GM19238 (cell line): ENCODE results near the gene TLK1.
"Not testable (repeated sequence)": the region's sequence is repeated elsewhere in the genome, so short reads cannot be mapped to it uniquely, and the experiment has no call there.

Experiments
- DNase-seq: peaks from one replicate; pipeline ENCODE4 v3.0.0; 2011; ENCODE audit warnings: low spot score; ENCODE audit not compliant: insufficient read length

TLK1 gene

DNA sequence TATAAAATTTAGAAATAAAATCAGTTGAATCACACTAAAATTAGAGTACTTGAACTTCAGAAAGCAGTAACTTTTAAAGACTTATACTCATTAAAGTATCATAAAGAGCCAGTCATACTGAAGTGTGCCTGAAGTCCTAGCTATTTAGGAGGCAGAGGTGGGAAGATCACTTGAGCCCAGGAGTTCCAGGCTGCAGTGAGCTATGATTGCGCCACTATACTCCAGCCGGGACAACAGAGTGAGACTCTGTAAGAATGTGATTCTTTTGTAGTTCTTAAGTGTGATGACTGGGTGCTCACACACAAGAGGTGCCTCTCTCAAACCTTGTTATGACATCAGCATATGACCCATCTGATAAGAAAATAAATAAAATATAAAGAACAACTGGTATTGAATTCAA lies 14.6 kb downstream of the TLK1 start:
- no peak for DNase-seq

DNA sequence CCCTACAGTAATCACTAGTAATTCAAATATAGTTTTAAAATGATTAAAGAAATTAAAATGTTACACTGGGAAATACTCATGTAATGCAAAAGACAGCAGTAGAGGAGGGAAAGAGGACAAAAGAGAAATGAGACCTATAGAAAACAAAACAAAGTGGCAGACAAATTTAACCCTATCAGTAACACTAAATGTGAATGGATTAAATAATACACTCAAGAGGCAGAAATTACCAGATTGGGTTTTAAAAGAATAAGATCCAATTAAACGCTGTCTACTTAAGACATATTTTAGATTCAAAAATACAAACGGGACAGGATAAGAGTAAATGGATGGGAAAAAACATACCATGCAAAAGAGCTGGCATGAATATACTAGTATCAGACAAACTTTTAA lies 17.0 kb downstream of the TLK1 start:
- no peak for DNase-seq

DNA sequence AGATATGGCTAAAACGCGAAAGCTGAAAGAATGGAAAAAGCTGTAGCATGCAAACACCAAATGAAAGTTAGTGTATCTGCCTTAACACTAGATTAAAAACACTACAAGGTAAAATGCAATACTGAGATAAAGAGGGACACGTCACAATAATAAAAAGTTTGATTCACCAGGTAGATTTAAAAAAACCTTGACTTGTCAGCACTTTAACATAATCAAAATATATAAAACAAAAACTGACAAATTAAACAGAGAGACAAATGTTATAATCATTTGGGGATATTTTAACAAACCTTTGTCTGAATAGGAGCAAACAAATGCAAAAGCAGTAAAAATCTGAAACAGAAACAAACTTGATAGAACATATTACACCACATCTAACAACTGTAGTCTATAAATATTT lies 18.3 kb downstream of the TLK1 start:
- DNase-seq: no peak

- no peak for DNase-seq
These were observed 19.4 kb downstream of the TLK1 start for GRCh38 chr2:171141320-171141719.

DNA sequence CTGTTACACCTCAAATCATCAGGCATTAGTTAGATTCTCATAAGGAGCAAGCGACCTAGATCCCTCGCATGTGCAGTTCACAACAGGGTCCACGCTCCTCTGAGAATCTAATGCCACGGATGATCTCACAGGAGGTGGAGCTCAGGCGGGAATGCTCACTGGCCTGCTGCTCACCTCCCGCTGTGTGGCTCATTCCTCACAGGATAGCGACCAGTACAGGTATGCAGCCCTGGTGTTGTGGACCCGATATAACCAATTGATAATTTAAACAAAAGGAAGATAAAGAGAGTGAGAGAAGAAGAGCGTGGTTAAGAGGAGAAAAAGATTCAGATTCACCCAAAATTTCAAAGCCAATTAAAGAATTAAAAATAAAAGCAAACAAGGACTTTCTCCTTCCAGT lies 20.8 kb downstream of the TLK1 start:
- DNase-seq: no peak

DNA sequence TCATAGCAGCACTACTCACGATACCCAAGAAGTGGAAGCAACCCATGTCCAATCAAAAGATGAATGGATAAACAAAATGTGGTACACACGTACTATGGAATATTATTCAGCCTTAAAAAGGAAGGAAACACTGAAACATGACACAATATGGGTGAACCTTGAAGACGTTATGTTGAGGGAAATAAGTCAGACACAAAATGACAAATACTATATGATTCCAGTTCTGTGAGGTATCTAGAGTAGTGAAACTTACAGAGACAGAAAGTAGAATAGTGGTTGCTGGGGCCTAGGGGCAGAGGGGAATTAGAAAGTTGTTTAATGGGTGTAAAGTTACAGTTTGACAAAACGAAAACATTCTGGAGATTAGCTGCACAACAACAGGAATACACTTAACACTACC lies 24.7 kb downstream of the TLK1 start:
- no peak for DNase-seq

DNA sequence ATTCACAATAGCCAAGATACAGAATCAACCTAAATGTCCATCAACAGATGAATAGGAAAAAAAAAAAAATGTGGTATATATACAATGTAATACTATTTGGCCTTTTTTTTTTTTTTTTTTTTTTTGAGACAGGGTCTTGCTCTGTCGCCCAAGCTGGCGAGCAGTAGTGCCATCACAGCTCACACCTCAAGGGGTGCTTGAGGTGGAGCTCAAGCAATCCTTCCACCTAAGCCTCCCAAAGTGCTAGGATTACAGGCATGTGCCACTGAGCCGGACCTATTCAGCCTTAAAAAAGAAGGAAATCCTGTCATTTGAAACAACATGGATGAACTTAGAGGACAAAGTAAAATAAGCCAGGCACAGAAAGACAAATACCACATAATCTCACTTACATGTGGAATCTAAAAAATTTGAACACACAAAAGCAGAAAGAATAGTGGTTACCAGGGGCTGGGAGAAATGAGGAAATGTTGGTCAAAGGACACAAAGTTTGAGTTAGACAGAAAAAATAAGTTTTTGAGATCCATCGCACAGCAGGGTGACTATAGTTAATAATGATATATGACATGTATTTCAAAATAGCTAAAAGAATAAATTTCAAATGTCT lies 26.0 kb downstream of the TLK1 start:
- DNase-seq: no peak

- DNase-seq: no peak
These were observed 28.6 kb downstream of the TLK1 start for GRCh38 chr2:171132086-171132485.

GRCh38 chr2:171128461-171128860 lies 32.2 kb downstream of the TLK1 start:
- no peak for DNase-seq

DNA sequence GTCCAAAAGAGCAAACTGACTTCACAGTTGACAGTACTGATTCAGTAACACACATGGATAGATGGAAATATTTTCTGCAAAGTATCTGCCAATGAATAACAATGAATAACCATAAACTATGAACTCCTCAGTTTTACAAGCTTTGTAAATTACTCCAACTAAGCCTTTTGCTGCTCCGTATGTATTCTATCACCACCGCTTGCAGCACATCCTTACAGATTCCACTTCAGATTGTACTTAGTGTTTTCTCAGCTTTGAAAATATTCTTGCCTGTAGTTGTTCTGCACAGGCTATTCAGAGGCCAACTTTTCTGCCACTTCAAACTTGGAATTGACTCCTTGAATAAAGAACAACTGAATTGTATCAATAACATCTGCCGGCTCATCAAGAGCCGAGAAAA lies 36.2 kb downstream of the TLK1 start:
- DNase-seq: no peak

DNA sequence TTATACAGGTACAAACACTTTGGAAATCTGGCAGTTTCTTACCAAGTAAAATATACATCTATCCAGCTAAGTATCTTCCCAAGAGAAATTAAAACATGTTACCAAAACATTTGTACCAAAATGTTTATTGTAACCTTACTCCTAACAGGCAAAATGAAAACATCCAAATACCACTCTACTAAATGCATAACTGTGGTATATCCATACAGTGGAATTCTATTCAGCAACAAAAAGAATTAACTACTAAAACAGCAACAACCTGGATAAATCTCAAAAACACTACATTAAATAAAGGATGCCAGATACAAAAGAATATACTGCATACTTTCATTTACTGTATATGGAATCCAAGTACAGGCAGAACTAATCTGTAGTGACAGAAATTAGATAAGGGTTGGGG lies 51.1 kb downstream of the TLK1 start:
- no peak for DNase-seq

DNA sequence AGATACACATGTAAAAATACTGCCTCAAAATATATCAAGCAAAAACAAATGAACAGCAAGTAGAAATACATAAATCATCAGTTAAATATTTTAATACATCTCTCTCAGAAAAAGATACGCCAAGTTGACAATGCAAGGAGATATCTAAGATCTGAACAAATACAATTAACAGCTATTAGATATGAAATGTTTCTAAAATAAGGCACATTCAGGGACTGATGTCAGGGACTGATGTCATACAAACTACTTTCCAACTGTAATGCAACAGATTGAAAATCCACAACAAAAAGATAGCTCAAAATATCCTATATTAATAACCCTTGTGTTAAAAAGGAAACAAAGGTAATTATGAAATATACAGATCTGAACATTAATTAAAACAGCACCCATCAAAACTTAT lies 51.7 kb downstream of the TLK1 start:
- DNase-seq: no peak

GRCh38 chr2:171107803-171108202 lies 52.9 kb downstream of the TLK1 start:
- DNase-seq: no peak

DNA sequence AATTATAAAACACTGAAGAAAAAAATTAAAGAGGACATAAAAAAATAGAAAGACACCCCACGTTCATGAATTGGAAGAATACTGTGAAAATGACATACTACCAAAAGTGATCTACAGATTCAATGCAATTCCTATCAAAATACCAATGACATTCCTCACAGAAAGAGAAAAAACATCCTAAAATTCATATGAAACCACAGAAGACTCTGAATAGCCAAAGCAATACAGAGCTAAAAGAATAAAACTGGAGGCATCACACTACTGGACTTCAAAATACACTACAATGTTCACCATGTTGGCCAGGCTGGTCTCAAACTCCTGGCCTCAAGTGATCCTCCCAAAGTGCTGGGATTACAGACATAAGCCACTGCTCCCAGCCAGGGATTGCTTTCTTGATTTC lies 56.3 kb downstream of the TLK1 start:
- DNase-seq: no peak

DNA sequence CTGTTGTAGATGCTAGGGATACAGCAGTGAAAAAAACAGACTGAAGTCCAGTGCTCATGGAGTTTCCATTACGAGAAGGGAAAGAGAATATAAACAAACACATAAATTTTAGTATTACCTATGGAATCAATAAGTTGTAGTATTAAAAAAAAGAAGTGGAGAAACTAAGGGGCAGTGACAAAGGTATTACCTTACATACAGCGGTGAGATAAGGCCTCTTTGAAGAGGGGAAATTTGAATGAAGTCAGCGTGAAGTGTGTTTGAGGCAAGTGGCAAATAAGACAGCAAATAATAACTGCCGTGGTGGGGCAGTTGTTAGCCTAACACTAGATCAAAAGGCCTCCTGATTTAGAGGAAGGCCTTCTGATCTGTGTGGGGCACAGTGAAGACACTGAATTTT lies 57.9 kb downstream of the TLK1 start:
- DNase-seq: no peak

- DNase-seq: no peak
These were observed 60.3 kb downstream of the TLK1 start for GRCh38 chr2:171100370-171100769.

GRCh38 chr2:171098607-171099006 lies 62.1 kb downstream of the TLK1 start:
- no peak for DNase-seq

DNA sequence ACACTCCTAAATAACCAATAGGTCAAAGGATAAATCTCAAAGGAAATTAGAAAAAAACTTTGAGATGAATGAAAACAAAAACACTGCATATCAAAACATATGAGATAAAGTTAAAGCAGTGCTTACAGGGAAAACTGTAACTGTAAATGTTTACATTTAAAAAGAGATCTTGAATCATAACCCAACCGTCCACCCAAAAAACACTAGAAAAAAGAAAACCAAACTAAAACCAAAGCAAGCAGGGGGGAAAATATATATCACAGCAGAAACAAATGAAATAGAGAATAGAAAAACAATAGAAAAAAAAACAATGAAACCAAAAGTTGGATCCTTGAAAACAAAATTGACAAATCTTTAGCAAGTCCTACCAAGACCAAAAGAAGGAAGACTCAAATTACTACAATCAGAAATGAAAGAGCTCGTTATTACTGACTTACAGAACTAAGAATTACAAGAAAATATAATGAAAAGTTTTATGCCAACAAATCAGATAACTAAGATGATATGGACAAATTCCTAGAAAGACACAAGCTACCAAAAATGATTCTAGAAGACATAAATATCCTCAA lies 65.6 kb downstream of the TLK1 start:
- no peak for DNase-seq

DNA sequence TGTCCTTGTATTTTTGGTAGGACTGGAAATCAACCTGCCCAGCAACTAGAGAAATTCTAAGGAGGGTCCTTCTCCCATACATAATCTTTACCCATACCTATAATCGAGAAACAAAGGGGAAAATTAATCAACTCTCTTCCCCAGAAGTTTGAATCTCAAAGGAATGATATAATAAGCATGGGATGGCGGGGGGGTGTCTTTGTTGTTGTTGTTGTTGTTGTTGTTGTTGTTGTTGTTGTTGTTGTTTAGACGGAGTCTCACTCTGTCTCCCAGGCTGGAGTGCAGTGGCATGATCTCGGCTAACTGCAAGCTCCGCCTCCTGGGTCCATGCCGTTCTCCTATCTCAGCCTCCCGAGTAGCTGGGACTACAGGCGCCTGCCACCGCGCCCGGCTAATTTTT lies 69.2 kb downstream of the TLK1 start:
- DNase-seq: not testable (repeated sequence)

GRCh38 chr2:171089489-171089888 lies 71.2 kb downstream of the TLK1 start:
- no peak for DNase-seq

DNA sequence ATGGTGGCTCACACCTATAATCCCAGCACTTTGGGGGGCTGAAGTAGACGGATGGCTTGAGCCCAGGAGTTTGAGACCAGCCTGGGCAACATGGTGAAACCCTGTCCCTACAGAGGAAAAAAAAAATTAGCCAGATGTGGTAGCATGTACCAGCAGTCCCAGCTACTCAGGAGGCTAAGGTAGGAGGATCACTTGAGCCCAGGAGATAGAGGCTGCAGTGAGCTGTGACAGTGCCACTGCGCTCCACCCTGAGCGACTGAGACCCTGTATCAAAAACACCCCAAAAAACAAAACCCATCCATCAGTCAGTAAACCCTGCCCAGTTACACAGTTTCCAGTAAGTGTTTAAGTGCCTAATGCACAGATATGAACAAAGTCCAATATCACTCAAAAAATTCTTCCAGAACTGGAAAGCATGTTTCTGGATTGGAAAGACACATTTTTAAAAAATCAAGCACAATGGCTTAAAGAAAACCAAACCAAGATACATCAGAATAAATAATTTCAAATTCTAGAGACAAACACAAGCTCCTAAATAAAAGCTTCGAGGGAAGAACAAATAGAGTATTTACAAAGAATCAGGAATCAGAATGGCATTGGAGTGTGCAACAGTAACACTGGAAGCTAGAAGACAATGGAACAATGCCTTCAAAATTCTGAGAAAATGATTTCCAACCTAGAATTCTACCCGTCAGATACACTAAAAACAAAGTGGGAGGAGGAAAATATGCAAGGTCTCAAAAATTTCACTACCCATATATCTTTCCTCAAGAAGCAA lies 72.4 kb downstream of the TLK1 start:
- DNase-seq: no peak

GRCh38 chr2:171087547-171087946 lies 73.1 kb downstream of the TLK1 start:
- DNase-seq: no peak
